ENCODE data around the gene VANGL1.
"Not testable (repeated sequence)": the region's sequence is repeated elsewhere in the genome, so short reads cannot be mapped to it uniquely, and the experiment has no call there.

Gene VANGL1

GRCh38 chr1:115641762-115642167 is at the start of gene VANGL1:
Gene VANGL1, plus strand, starts transcription at chr1:115641970. Its CDS starts 9,444 bp downstream, at chr1:115651414.
- no peak for DNase-seq (ENCODE audit: low read depth, low spot score)

- no peak for DNase-seq (ENCODE audit: low read depth, low spot score)
These were observed 49.5 kb upstream of the VANGL1 start for GRCh38 chr1:115592264-115592663.

GRCh38 chr1:115593365-115594259 is 48.2 kb upstream of the VANGL1 start:
- DNase-seq (ENCODE audit: low read depth, low spot score) = no peak

- no peak for DNase-seq (ENCODE audit: low read depth, low spot score)
These were observed 47.2 kb upstream of the VANGL1 start for GRCh38 chr1:115594600-115594999.

GRCh38 chr1:115595279-115596079 is 46.3 kb upstream of the VANGL1 start:
- DNase-seq (ENCODE audit: low read depth, low spot score) = peak; percentile 22

- DNase-seq (ENCODE audit: low read depth, low spot score) = no peak
These were observed 45.5 kb upstream of the VANGL1 start for GRCh38 chr1:115596080-115596780.

- no peak for DNase-seq (ENCODE audit: low read depth, low spot score)
These were observed 37.3 kb upstream of the VANGL1 start for GRCh38 chr1:115604508-115604907.

GRCh38 chr1:115606305-115606704 is 35.5 kb upstream of the VANGL1 start:
- no peak for DNase-seq (ENCODE audit: low read depth, low spot score)

GRCh38 chr1:115609021-115609420 is 32.7 kb upstream of the VANGL1 start:
- no peak for DNase-seq (ENCODE audit: low read depth, low spot score)

- no peak for DNase-seq (ENCODE audit: low read depth, low spot score)
These were observed 28.0 kb upstream of the VANGL1 start for GRCh38 chr1:115613767-115614166.

- no peak for DNase-seq (ENCODE audit: low read depth, low spot score)
These were observed 21.3 kb upstream of the VANGL1 start for GRCh38 chr1:115620453-115620852.

- DNase-seq (ENCODE audit: low read depth, low spot score) = no peak
These were observed 20.8 kb upstream of the VANGL1 start for GRCh38 chr1:115620950-115621349.

GRCh38 chr1:115624859-115625258 is 16.9 kb upstream of the VANGL1 start:
- DNase-seq (ENCODE audit: low read depth, low spot score) = no peak

GRCh38 chr1:115630342-115630741 is 11.4 kb upstream of the VANGL1 start:
- no peak for DNase-seq (ENCODE audit: low read depth, low spot score)

GRCh38 chr1:115632251-115633026 is 9.3 kb upstream of the VANGL1 start:
- no peak for DNase-seq (ENCODE audit: low read depth, low spot score)

- DNase-seq (ENCODE audit: low read depth, low spot score) = not testable (repeated sequence)
These were observed 8.2 kb upstream of the VANGL1 start for GRCh38 chr1:115633606-115634005.

- DNase-seq (ENCODE audit: low read depth, low spot score) = not testable (repeated sequence)
These were observed 4.5 kb upstream of the VANGL1 start for GRCh38 chr1:115637247-115637646.

GRCh38 chr1:115640384-115640783 is 1.4 kb upstream of the VANGL1 start:
- DNase-seq (ENCODE audit: low read depth, low spot score) = no peak

GRCh38 chr1:115642168-115643072 is 650 bp downstream of the VANGL1 start:
- DNase-seq (ENCODE audit: low read depth, low spot score) = no peak

GRCh38 chr1:115643225-115643624 is 1.5 kb downstream of the VANGL1 start:
- DNase-seq (ENCODE audit: low read depth, low spot score) = no peak

Data from activated CD4-positive, CD25-positive, alpha-beta regulatory T cell treated with anti-CD3 and anti-CD28 coated beads, Interleukin-2, amount 50 U/mL, for 16 hours (primary cell).